NCI-H1436 treated with DMSO at 0.1 percent for 48 hours (cell line): ENCODE measurements around the gene RREB1.

Experiments
- DNase-seq: peaks from one replicate; lab custom pipeline; 2025; lab: John Stamatoyannopoulos, UW

Gene RREB1

GRCh38 chr6:7107578-7108195 lies at the start of gene RREB1:
RREB1 (plus strand) TSS chr6:7107961; CDS start chr6:7181912, 73,951 bp downstream.
- DNase-seq, result no peak

GRCh38 chr6:7058250-7058923 lies 49.4 kb upstream of the RREB1 start:
- no peak for DNase-seq

- DNase-seq, result no peak
These were observed 46.8 kb upstream of the RREB1 start for GRCh38 chr6:7060769-7061516.

GRCh38 chr6:7062451-7063162 lies 45.2 kb upstream of the RREB1 start:
- no peak for DNase-seq

- DNase-seq, result no peak
These were observed 40.5 kb upstream of the RREB1 start for GRCh38 chr6:7067305-7067704.

GRCh38 chr6:7071405-7071804 lies 36.4 kb upstream of the RREB1 start:
- no peak for DNase-seq

GRCh38 chr6:7073082-7073820 lies 34.5 kb upstream of the RREB1 start:
- no peak for DNase-seq

GRCh38 chr6:7073821-7074525 lies 33.8 kb upstream of the RREB1 start:
- DNase-seq, result no peak

- DNase-seq, result no peak
These were observed 32.9 kb upstream of the RREB1 start for GRCh38 chr6:7074870-7075269.

- no peak for DNase-seq
These were observed 32.3 kb upstream of the RREB1 start for GRCh38 chr6:7075341-7076000.

- DNase-seq, result no peak
These were observed 29.9 kb upstream of the RREB1 start for GRCh38 chr6:7077856-7078255.

- no peak for DNase-seq
These were observed 28.9 kb upstream of the RREB1 start for GRCh38 chr6:7078856-7079255.

GRCh38 chr6:7080311-7080710 lies 27.4 kb upstream of the RREB1 start:
- DNase-seq, result no peak

GRCh38 chr6:7085911-7086310 lies 21.9 kb upstream of the RREB1 start:
- no peak for DNase-seq

- DNase-seq, result no peak
These were observed 21.3 kb upstream of the RREB1 start for GRCh38 chr6:7086488-7086887.

GRCh38 chr6:7087066-7087465 lies 20.7 kb upstream of the RREB1 start:
- DNase-seq, result no peak

- no peak for DNase-seq
These were observed 20.2 kb upstream of the RREB1 start for GRCh38 chr6:7087491-7087979.

GRCh38 chr6:7088076-7088742 lies 19.6 kb upstream of the RREB1 start:
- no peak for DNase-seq

- DNase-seq, result no peak
These were observed 8.8 kb upstream of the RREB1 start for GRCh38 chr6:7098993-7099392.
